HG03571 (cell line): ENCODE measurements around the gene GALP.
"Not testable (repeated sequence)": the region's sequence is repeated elsewhere in the genome, so short reads cannot be mapped to it uniquely, and the experiment has no call there.

Experiments
- ATAC-seq: cut with Tn5 transposase; IDR thresholded peaks from one replicate; pipeline ENCODE4 v1.9.1; 2021; ENCODE audit not compliant: unreplicated experiment

Gene GALP

GRCh38 chr19:56147307-56147706, 28.5 kb upstream of the GALP start:
- no peak for ATAC-seq

DNA sequence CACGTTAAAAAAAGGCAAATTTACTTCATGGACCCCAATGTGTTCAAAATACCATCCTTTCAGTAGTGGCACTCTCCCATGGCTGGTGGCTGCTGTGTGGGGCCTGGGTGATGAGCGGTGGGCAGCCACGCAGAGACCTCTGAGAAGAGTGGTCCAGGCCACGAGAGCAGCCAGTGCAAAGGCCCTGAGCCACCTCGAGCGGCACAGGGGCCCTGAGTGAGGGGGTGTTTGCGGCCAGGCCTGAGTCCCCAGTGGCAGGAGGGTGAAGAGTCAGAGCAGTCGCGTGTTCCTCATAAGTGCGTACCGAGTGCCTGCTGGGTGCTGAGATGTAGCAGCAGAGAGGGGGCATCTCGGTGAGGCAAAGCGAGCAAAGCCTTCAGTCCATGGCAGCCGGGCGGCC, 27.7 kb upstream of the GALP start:
- no peak for ATAC-seq

DNA sequence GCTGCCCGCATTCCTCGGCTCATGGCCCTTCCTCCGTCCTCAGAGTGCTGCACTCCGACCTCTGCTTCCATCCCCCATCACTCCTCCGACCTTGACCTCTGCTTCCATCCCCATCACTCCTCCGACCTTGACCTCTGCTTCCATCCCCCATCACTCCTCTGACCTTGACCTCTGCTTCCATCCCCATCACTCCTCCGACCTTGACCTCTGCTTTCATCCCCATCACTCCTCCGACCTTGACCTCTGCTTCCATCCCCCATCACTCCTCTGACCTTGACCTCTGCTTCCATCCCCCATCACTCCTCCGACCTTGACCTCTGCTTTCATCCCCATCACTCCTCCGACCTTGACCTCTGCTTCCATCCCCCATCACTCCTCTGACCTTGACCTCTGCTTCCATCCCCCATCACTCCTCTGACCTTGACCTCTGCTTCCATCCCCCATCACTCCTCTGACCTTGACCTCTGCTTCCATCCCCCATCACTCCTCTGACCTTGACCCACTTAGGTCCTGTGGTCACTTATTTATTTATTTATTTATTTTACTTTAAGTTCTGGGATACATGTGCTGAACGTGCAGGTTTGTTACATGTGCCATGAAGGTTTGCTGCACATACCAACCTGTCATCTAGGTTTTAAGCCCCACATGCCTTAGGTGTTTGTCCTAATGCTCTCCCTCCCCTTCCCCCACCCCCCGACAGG, 26.7 kb upstream of the GALP start:
- not testable (repeated sequence) for ATAC-seq

GRCh38 chr19:56149656-56150038, 26.2 kb upstream of the GALP start:
- no peak for ATAC-seq

- ATAC-seq, result no peak
Measured at GRCh38 chr19:56150358-56150757, 25.4 kb upstream of the GALP start.

- no peak for ATAC-seq
Measured at GRCh38 chr19:56152644-56153043, 23.2 kb upstream of the GALP start.

DNA sequence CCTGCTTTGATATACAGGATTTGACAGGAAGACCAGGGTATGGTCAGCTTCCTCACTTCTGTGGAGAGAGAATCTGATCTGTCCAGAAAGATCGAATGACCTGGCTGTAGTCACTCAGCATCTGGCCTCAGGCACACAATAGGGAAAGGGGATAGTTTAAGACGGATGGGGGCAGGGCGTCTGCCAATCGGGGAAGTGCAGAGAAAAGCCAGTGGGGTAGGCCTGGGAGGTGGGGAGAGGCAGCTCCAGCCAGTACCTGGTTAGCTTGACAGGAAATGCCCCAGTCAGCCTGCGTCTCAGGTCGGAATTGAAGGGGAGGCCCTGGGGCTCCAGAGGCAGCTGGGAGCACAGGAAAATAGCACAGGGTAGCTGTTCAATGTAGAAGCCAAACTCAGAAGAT, 22.3 kb upstream of the GALP start:
- no peak for ATAC-seq

GRCh38 chr19:56155124-56155687, 20.6 kb upstream of the GALP start:
- no peak for ATAC-seq

- no peak for ATAC-seq
Measured at GRCh38 chr19:56156768-56157167, 19.0 kb upstream of the GALP start.

DNA sequence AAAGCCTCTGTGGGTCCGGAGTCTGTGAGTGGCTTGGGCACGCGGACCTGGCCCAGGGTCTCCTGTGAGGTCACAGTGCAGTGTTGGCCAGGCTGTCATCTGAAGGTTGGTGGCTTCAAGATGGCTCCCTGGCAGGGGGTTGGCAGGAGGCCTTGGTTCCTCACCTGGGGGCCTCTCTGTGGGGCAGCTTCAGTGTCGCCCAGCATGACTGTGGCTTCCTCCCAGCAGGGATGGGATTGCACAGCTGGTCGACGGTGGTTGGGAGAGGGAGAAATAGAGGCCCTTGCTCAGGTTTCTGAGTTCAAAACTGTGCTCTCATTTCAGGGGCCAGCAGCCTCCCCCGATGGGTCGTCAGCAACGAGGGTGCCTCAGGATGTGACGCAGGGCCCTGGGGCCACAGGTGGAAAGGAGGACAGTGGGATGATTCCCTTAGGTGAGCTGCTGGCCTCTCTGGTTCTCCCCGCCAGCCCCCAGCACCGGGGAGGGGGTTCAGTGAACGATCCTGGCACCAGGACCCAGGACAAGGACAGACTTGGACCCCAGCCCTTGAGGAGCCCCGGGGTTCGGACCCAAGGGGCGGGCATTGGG, 17.5 kb upstream of the GALP start:
- no peak for ATAC-seq

DNA sequence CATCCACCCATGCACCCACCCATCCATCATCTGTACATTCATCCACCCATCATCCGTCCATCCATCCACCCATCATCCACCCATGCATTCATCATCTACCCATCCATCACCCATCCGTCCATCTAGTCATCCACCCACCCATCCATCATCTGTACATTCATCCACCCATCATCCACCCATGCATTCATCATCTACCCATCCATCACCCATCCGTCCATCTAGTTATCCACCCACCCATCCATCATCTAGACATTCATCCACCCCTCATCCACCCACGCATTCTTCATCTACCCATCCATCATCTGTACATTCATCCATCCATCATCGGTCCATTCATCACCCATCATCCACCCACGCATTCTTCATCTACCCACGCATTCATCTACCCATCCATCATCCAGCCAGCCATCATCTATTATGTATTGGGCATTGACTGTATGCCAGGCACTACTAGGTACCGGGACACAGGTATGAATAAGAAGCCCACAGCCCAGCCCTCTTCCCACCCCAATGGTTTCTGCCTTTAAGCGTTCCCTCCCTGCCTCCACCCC, 16.7 kb upstream of the GALP start:
- no peak for ATAC-seq

GRCh38 chr19:56159622-56160271, 16.1 kb upstream of the GALP start:
- ATAC-seq, result no peak

DNA sequence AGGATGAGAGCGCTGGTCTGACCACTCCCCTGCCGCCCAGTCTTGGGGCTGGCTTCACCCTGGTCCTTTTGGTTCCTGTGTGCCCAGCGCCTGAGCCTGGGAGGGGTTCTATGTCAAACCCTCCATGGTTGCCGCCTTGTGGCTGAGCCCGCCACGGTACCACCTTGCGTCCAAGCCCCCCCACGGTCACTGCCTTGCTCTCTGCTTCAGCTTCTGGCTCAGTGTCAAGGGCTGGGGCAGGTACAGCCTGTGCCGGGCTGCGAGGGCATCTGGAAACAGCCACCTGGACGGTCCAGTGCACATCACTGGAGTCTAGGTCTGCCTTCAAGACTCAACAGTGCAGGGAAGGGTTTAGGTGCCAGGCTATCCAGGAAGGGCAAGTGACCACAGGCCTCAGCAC, 14.3 kb upstream of the GALP start:
- ATAC-seq, result no peak

DNA sequence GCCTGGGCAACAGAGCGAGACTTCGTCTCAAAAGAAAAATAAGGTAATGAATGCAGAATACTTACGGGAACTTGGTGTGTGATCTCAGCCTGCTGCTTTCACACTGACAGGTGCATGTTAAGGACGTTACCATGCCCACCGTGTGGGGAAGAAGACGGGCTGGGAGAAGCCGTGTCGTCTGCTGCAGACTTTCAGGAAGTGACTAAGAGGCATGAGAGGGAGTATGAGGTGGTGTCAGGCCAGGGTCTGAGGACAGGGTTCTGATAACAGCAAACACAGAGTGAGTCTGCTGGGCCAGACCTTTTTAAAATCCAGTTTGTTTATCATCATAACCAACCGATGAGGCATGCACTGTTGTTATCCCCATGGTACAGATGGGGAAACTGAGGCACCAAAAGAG, 13.6 kb upstream of the GALP start:
- no peak for ATAC-seq

DNA sequence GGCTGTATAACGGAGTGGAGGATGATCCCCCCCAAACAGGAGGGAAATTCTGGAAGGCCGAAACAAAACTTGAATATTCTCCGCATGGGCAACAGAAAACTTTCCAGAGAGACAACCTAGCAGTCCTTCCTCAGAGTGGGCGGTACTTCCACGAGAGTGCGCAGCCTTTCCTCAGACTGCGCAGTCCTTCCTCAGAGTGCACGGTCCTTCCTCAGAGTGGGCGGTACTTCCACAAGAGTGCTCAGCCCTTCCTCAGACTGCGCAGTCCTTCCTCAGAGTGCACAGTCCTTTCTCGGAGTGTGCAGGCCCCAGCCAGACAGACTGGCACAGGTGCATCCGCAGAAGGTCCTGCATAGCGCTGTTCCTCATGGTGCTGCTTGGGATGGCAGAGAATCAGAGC, 12.7 kb upstream of the GALP start:
- ATAC-seq, result no peak

DNA sequence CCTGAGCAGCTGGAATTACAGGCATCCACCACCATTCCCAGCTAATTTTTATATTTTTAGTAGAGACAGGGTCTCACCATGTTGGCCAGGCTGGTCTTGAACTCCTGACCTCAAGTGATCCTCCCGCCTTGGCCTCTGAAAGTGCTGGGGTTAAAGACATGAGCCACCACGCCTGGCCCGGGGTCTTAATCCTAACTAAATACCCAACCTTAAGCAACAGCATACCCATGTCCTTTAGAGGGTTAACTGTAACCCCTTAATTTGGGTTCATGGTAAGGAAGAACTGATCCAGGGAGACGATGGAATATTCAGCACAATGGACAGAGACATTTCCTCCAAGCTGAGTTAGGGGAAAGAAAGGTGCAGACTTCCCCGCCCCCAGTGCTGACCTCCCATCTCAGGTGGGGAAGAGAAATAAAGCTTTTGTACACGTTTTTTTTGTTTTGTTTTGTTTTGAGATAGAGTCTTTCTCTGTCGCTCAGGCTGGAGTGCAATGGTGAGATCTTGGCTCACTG, 8.7 kb upstream of the GALP start:
- no peak for ATAC-seq

GRCh38 chr19:56170261-56170660, 5.5 kb upstream of the GALP start:
- ATAC-seq, result no peak

- no peak for ATAC-seq
Measured at GRCh38 chr19:56174086-56174485, 1.7 kb upstream of the GALP start.

GRCh38 chr19:56174550-56174949, 1.3 kb upstream of the GALP start:
- no peak for ATAC-seq

- ATAC-seq, result not testable (repeated sequence)
Measured at GRCh38 chr19:56176310-56176709, 502 bp downstream of the GALP start.

- no peak for ATAC-seq
Measured at GRCh38 chr19:56176881-56177280, 1.1 kb downstream of the GALP start.
